Stimulated activated CD8-positive, alpha-beta memory T cell treated with anti-CD3 and anti-CD28 coated beads, Interleukin-12 subunit alpha, Interleukin-12 subunit beta, amount 100 ng/mL, for 1 hour (primary cell): ENCODE data around the gene PSMB2.
"Not testable (repeated sequence)": the region's sequence is repeated elsewhere in the genome, so short reads cannot be mapped to it uniquely, and the experiment has no call there.

Experiments
- DNase-seq: peaks from one replicate; pipeline ENCODE4 v3.0.0-alpha.2; 2020; ENCODE audit warnings: low read depth

The PSMB2 gene

DNA sequence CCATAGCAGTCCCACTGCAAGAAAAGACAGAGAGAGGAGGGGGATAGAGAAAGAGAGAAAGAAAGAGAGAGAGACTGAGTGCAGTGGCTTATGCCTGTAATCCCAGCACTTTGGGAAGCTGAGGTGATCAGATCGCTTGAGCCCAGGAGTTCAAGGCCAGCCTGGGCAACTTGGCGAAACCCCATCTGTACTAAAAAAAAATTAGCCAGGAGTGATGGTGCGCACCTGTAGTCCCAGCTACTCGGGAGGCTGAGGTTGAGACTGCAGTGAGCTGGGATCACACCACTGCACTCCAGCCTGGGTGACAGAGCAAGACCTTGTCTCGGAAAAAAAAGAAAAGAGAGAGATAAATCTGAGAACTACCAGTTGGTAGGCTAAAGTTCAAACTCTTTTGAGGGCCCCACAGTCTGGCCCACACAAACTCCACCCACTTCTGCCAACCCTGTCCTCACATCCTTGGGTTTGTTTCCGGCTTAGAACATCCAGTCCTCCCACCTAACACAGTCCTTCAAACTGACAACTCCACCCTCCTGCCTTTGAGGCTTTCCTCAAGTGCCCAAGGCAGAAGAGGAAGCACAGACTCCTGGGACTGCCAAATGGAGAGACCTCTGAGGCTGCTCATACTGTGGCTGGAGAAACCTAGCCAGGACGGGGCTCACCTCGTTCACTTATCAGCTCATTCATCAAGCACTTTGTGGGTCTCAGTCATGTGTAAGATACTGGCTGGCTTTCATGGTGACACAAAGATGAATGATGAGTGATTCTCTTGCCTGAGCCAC, 48.1 kb downstream of the PSMB2 start:
- no peak for DNase-seq

- DNase-seq: no peak
Observed at GRCh38 chr1:35591211-35591610, 50.1 kb downstream of the PSMB2 start.

DNA sequence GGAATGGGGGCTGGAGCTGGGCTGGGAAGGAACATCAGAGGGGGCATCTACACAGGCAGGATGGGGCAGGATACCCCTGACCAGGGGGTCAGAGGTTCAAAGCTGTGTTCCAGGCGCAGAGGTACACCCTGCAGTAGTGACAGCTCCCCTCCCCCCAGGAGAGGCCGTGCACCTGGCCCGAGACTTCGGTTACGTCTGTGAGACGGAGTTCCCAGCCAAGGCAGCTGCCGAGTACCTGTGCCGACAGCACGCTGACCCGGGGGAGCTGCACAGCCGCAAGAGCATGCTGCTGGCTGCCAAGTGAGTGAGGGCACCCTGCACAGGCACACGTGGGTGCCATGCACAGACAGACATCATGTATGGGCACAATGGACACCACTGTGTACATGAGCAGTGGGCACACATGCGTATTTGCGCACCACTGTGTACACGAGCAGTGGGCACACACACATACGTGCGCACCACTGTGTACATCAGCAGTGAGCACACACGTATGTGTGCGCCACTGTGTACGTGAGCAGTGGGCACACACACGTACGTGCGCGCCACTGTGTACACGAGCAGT, 50.8 kb downstream of the PSMB2 start:
- DNase-seq: no peak

- DNase-seq: no peak
Observed at GRCh38 chr1:35589516-35590427, 51.6 kb downstream of the PSMB2 start.

DNA sequence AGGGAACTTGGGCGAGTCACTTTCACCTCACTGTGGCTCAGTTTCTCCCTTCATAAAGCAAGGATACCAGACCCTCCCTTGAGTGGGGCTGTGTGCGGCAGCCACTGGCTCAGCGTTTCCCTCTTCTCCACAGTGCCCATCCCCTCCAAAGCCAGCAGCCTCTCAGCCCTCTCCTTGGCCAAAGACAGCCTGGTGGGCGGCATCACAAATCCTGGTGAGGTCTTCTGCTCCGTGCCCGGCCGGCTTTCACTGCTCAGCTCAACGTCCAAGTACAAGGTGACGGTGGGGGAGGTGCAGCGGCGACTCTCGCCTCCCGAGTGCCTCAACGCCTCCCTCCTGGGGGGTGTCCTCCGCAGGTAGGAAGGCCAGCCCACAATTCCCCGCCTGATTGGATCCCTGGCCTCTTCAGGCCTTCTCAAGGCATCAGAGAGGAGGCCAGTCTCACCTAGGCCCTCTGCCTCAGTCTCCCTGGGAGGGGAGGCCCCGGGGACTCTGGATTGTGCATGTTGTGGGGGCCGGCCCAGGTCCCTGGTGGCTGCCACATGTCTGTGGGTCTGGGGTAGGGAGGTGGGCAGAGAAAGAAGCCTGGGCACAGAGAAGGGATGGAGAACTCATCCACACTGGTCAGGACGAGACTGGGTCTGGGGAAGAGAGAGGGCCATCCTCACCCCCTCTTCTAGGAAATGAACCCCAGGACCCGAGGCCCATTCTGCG, 53.0 kb downstream of the PSMB2 start:
- no peak for DNase-seq

GRCh38 chr1:35587736-35588135, 53.6 kb downstream of the PSMB2 start:
- no peak for DNase-seq

DNA sequence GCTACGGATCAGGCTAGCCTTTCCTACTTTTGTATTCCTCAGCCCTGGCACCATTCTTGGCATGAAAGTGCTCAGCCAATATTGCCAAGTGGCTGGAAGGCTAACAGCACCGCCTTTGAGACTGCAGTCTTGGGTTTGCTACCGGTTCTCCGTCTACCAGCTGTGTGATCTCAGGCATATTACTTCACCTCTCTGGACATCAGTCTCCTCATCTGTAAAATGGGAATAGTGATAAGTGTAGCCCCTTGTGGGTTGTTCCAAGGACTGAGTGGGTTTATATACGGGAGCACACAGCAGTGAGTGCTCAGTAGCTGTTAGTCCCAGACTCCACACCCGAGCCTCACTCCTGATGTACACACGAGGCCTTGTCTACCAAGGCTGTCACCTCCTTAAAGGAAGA, 54.5 kb downstream of the PSMB2 start:
- no peak for DNase-seq

DNA sequence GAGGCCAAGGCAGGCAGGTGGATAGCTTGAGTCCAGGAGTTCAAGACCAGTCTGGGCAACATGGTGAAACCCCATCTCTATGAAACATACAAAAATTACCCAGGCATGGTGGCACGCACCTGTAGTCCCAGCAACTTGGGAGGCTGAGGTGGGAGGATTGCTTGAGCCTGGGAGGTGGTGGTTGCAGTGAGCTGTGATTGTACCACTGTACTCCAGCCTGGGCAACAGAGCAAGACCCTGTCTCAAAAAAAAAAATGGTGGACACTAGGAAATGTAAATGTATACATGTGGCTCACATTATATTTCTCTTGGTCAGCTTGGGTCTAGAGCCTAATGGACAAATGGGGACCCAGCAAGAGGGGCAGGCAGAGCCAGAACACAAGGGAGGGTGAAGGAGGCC, 55.5 kb downstream of the PSMB2 start:
- not testable (repeated sequence) for DNase-seq

GRCh38 chr1:35585281-35585680, 56.0 kb downstream of the PSMB2 start:
- no peak for DNase-seq

- DNase-seq: not testable (repeated sequence)
Observed at GRCh38 chr1:35581621-35582020, 59.7 kb downstream of the PSMB2 start.

GRCh38 chr1:35580949-35581388, 60.4 kb downstream of the PSMB2 start:
- DNase-seq: no peak

DNA sequence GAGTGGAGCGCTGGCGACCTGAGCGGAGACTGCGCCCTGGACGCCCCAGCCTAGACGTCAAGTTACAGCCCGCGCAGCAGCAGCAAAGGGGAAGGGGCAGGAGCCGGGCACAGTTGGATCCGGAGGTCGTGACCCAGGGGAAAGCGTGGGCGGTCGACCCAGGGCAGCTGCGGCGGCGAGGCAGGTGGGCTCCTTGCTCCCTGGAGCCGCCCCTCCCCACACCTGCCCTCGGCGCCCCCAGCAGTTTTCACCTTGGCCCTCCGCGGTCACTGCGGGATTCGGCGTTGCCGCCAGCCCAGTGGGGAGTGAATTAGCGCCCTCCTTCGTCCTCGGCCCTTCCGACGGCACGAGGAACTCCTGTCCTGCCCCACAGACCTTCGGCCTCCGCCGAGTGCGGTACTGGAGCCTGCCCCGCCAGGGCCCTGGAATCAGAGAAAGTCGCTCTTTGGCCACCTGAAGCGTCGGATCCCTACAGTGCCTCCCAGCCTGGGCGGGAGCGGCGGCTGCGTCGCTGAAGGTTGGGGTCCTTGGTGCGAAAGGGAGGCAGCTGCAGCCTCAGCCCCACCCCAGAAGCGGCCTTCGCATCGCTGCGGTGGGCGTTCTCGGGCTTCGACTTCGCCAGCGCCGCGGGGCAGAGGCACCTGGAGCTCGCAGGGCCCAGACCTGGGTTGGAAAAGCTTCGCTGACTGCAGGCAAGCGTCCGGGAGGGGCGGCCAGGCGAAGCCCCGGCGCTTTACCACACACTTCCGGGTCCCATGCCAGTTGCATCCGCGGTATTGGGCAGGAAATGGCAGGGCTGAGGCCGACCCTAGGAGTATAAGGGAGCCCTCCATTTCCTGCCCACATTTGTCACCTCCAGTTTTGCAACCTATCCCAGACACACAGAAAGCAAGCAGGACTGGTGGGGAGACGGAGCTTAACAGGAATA, 64.0 kb downstream of the PSMB2 start:
- peak; percentile 33 for DNase-seq

DNA sequence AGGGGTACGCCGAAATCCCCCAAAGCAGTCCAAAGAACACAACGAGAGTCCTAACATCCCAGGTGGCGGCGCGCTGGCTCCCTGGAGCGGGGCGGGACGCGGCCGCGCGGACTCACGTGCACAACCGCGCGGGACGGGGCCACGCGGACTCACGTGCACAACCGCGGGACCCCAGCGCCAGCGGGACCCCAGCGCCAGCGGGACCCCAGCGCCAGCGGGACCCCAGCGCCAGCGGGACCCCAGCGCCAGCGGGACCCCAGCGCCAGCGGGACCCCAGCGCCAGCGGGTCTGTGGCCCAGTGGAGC, 64.6 kb downstream of the PSMB2 start:
- DNase-seq: not testable (repeated sequence)

DNA sequence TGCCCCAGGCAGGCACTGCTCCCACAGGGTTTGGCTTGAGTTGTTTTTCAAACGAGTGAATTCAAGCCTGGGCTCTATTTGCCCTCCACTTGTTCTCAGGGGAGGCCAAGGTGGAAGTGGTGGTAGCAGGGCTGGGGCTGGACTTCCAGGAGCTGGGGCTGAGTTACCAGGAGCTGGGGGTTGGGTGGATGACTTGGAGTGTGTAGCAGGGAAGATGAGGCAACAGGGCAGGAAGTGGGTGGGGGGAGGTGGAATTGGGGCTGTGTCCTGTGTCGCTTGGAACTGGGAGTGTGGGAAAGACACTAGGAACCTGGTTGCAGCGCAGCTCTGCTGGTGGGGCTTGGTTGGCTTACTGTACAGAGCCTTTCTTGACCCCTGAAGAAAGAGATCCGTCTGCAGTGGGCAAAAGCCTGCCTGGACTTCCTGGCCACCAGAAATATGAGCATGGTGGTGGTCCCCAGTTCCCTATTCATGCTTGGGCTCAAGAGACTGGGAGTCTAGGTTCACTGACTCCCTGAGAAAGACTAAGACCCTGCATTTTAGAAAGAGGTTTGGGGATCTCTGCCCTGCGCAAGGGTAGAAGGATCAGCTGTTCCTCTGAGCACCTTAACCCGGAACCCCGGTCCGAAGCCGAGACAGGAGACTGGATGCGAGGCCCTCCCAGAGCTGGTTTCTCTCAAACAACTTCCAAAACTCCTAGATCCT, 65.1 kb downstream of the PSMB2 start:
- DNase-seq: no peak

GRCh38 chr1:35575416-35575958, 65.8 kb downstream of the PSMB2 start:
- no peak for DNase-seq

DNA sequence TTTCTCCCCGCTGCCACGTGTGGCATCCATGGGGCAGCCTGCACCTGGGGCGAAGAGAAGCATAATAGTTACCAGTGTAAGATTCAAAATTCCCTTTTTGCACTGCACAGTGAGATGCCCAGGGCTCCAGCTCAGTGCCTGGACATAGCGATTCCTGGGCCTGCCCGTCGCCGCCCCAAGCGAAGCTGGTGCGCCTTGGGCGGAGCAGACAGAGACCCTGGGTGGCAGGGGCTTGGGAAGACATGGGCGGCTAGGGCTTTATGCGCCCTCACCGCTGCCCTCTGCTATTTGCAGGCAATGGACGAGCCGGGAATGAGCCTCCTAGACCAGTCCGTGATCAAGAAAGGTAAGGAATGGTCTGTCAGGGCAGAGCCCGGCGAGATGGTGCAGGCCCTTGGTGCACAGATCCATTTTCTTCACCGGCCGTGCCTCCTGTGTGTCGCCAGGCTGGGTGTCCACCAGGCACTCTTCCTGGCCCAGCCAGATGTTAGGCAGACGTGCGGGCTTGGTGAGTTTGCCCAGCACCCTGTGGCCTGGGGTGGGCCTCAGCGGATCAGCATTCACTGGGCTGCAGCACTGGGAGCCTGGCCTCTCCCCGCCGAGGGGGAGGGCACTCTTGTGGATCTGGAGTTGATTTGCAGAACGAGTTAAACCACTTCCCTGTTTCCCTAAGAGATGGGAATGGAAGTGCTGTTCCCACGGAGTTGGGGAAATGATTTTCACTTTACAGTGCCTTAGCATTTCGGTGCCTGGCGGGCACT, 66.5 kb downstream of the PSMB2 start:
- no peak for DNase-seq

GRCh38 chr1:35574125-35574654, 67.1 kb downstream of the PSMB2 start:
- no peak for DNase-seq

- DNase-seq: no peak
Observed at GRCh38 chr1:35573198-35574124, 67.9 kb downstream of the PSMB2 start, which contains the start of gene TFAP2E. TSS of gene TFAP2E (plus strand) at chr1:35573314. CDS start at chr1:35573578, 264 bp downstream.
